SU-DHL-6 (cell line): Measurements from ENCODE around the gene MYPOP.
"Not testable (repeated sequence)": the region's sequence is repeated elsewhere in the genome, so short reads cannot be mapped to it uniquely, and the experiment has no call there.

Source experiments
- H2AFZ ChIP-seq: fragments of 200-600 bp; sonication (generic); 2 replicates; pipeline ENCODE4 v1.6.1; 2014; ENCODE audit warnings: low read depth, mild to moderate bottlenecking, moderate library complexity, mixed read lengths, antibody characterized with exemption, low read length; ENCODE audit not compliant: severe bottlenecking
- H3F3A ChIP-seq: fragments of 200-600 bp; shearing (Covaris generic); 2 replicates; pipeline ENCODE4 v1.6.0; 2016; ENCODE audit warnings: antibody characterized with exemption, mild to moderate bottlenecking; ENCODE audit not compliant: insufficient read depth
- H3K27ac ChIP-seq: fragments of 200-600 bp; sonication (generic); 2 replicates; pipeline ENCODE4 v1.5.1; 2016; ENCODE audit warnings: low read depth, mild to moderate bottlenecking, low read length, moderate library complexity, mixed read lengths
- H3K27me3 ChIP-seq: fragments of 200-600 bp; sonication (generic), shearing (Covaris generic); 2 replicates; pipeline ENCODE4 v1.6.0; 2014; ENCODE audit warnings: mild to moderate bottlenecking, low read length
- H3K36me3 ChIP-seq: fragments of 200-600 bp; sonication (generic); 2 replicates; pipeline ENCODE4 v1.6.1; 2014; ENCODE audit warnings: mild to moderate bottlenecking, low read length, mixed read lengths
- H3K4me2 ChIP-seq: fragments of 300-600, 200-600 bp; shearing (Covaris generic), sonication (generic); 2 replicates; pipeline ENCODE4 v1.6.0; 2014; ENCODE audit warnings: low read length, low read depth, mild to moderate bottlenecking; ENCODE audit not compliant: poor library complexity, severe bottlenecking
- H3K4me3 ChIP-seq: fragments of 200-600 bp; sonication (generic); 2 replicates; pipeline ENCODE4 v1.5.1; 2014; ENCODE audit warnings: antibody characterized with exemption, low read length, mild to moderate bottlenecking, mixed read lengths; ENCODE audit not compliant: insufficient read depth, poor library complexity, severe bottlenecking
- H3K79me2 ChIP-seq: fragments of 200-600 bp; sonication (generic); 2 replicates; pipeline ENCODE4 v1.6.1; 2014; ENCODE audit warnings: mild to moderate bottlenecking, low read length, moderate library complexity; ENCODE audit not compliant: insufficient read depth
- H3K9ac ChIP-seq: fragments of 200-600 bp; sonication (generic); 2 replicates; pipeline ENCODE4 v1.7.0; 2014; ENCODE audit warnings: mild to moderate bottlenecking, low read length
- H3K9me2 ChIP-seq: fragments of 200-600 bp; sonication (generic); replicated peaks from 2 replicates; pipeline ENCODE4 v1.6.1; 2014; ENCODE audit warnings: low read length; ENCODE audit not compliant: insufficient read depth
- H3K9me3 ChIP-seq: fragments of 200-600 bp; sonication (generic); 2 replicates; pipeline ENCODE4 v1.6.1; 2014; ENCODE audit warnings: low read length, mixed read lengths; ENCODE audit not compliant: insufficient read depth
- H4K20me1 ChIP-seq: fragments of 200-600 bp; sonication (generic); 2 replicates; pipeline ENCODE4 v1.6.1; 2014; ENCODE audit warnings: low read depth, mild to moderate bottlenecking, antibody characterized with exemption, low read length, moderate library complexity, mixed read lengths
- CTCF ChIP-seq: fragments of 200-600 bp; sonication (generic); IDR thresholded peaks from one replicate; pipeline ENCODE4 v1.5.1; 2017; ENCODE audit warnings: antibody characterized with exemption, mild to moderate bottlenecking, low read length, moderate library complexity; ENCODE audit not compliant: insufficient read depth, poor library complexity, severe bottlenecking
- EZH2phosphoT487 ChIP-seq: fragments of 200-600 bp; sonication (generic), shearing (Covaris generic); conservative IDR thresholded peaks from 2 replicates; pipeline ENCODE4 v1.6.1; 2018; ENCODE audit warnings: mild to moderate bottlenecking, antibody characterized with exemption, low read length, moderate library complexity, mixed read lengths

MYPOP gene

GRCh38 chr19:45899919-45900589 is 2.4 kb downstream of the MYPOP start:
- Histone ChIP-seq H3K9me3 (no peaks in the 10 kb centered on the region), H4K20me1 (no peaks in the 10 kb centered on the region), H2AFZ (no peak overlapping the region), H3K27ac (no peak overlapping the region), H3K9ac (no peak overlapping the region), H3F3A (no peaks in the 10 kb centered on the region), H3K36me3 (no peaks in the 10 kb centered on the region), H3K79me2 (peaks cover 17% of the 10 kb centered on the region; the same call in 1 of the 2 replicates), H3K4me2 (no peak overlapping the region), H3K27me3 (no peaks in the 10 kb centered on the region), H3K4me3 (no peak overlapping the region), H3K9me2 (no peaks in the 10 kb centered on the region)
- TF ChIP-seq EZH2phosphoT487: no peak
- no peak for TF ChIP-seq CTCF

GRCh38 chr19:45899253-45899652 is 3.2 kb downstream of the MYPOP start:
- no peak overlapping the region for H2AFZ ChIP-seq
- H3K9ac ChIP-seq: no peak overlapping the region
- H3K36me3 ChIP-seq: no peaks in the 10 kb centered on the region
- H3K9me2 ChIP-seq: no peaks in the 10 kb centered on the region
- H3F3A ChIP-seq: no peaks in the 10 kb centered on the region
- no peak for TF ChIP-seq CTCF
- no peak for TF ChIP-seq EZH2phosphoT487
- H3K27ac ChIP-seq: no peak overlapping the region
- H3K79me2 ChIP-seq: peaks cover 17% of the 10 kb centered on the region; the same call in 1 of the 2 replicates
- no peaks in the 10 kb centered on the region for H4K20me1 ChIP-seq
- no peaks in the 10 kb centered on the region for H3K27me3 ChIP-seq
- no peak overlapping the region for H3K4me2 ChIP-seq
- no peaks in the 10 kb centered on the region for H3K9me3 ChIP-seq
- H3K4me3 ChIP-seq: no peak overlapping the region

GRCh38 chr19:45897261-45897812 is 5.1 kb downstream of the MYPOP start:
- H3K9me3 ChIP-seq: no peaks in the 10 kb centered on the region
- no peaks in the 10 kb centered on the region for H3F3A ChIP-seq
- no peaks in the 10 kb centered on the region for H3K36me3 ChIP-seq
- no peak overlapping the region for H3K4me3 ChIP-seq
- H3K4me2 ChIP-seq: no peak overlapping the region
- TF ChIP-seq EZH2phosphoT487 (no peak), CTCF (no peak)
- H3K9me2 ChIP-seq: no peaks in the 10 kb centered on the region
- H3K27me3 ChIP-seq: no peaks in the 10 kb centered on the region
- H3K79me2 ChIP-seq: peaks cover 17% of the 10 kb centered on the region; the same call in 1 of the 2 replicates
- no peaks in the 10 kb centered on the region for H4K20me1 ChIP-seq
- no peak overlapping the region for H3K27ac ChIP-seq
- no peak overlapping the region for H2AFZ ChIP-seq
- no peak overlapping the region for H3K9ac ChIP-seq

- H3F3A ChIP-seq, H3K9ac ChIP-seq, H4K20me1 ChIP-seq, H3K4me2 ChIP-seq, H3K9me3 ChIP-seq, H3K4me3 ChIP-seq, H3K79me2 ChIP-seq, H3K27me3 ChIP-seq, H3K9me2 ChIP-seq, H2AFZ ChIP-seq, H3K36me3 ChIP-seq, H3K27ac ChIP-seq: not testable (repeated sequence)
Measured at GRCh38 chr19:45895983-45896599, 6.3 kb downstream of the MYPOP start.
